HepG2 (cell line): ENCODE results near the gene PSPH. TPM values are rescaled to one million over a fixed set of nuclear protein-coding genes. Genes with fewer than 3 reads are reported as not detected.

Experiments used
- AKAP8 ChIP-seq: sonication (generic); formaldehyde crosslinking; IDR thresholded peaks from 2 replicates; pipeline ENCODE4 v1.5.1; 2020; ENCODE audit warnings: mild to moderate bottlenecking, missing genetic modification reagents
- GZF1 ChIP-seq: sonication (generic); formaldehyde crosslinking; IDR thresholded peaks from 2 replicates; pipeline ENCODE4 v1.5.1; 2020; ENCODE audit warnings: mild to moderate bottlenecking, missing genetic modification reagents
- HMGXB4 ChIP-seq, 2 experiments: sonication (generic) in 1 of 2; formaldehyde crosslinking in 1 of 2; IDR thresholded peaks; 2 replicates each; pipeline versions ENCODE4 v1.4.0 to v1.6.1; 2018 to 2020; ENCODE audit warnings: missing genetic modification reagents in 2 of 2, borderline replicate concordance in 1 of 2, low read depth in 1 of 2, mild to moderate bottlenecking in 1 of 2, missing biosample characterization in 1 of 2
- LRRFIP1 ChIP-seq: sonication (generic); formaldehyde crosslinking; conservative IDR thresholded peaks from 2 replicates; pipeline ENCODE4 v1.4.0; 2020; ENCODE audit warnings: missing genetic modification reagents
- NFYC ChIP-seq: IDR thresholded peaks from 2 replicates; pipeline ENCODE4 v1.6.1; 2016; ENCODE audit warnings: missing genetic modification reagents, missing compliant biosample characterization
- PRDM15 ChIP-seq: sonication (generic); formaldehyde crosslinking; IDR thresholded peaks from 2 replicates; pipeline ENCODE4 v1.4.0; 2020; ENCODE audit warnings: missing genetic modification reagents
- SALL1 ChIP-seq: sonication (generic); formaldehyde crosslinking; IDR thresholded peaks from 2 replicates; pipeline ENCODE4 v1.8.0; 2022; ENCODE audit warnings: mild to moderate bottlenecking, missing genetic modification reagents
- USF2 ChIP-seq, 2 experiments: sonication (generic) in 1 of 2; formaldehyde crosslinking in 1 of 2; IDR thresholded peaks; 2 replicates each; pipeline versions ENCODE4 v1.5.1 to v1.6.1; 2011 to 2020; ENCODE audit warnings: borderline replicate concordance in 1 of 2, low read depth in 1 of 2, low read length in 1 of 2, mild to moderate bottlenecking in 1 of 2, missing genetic modification reagents in 1 of 2, moderate library complexity in 1 of 2
- ZNF329 ChIP-seq: sonication (generic); formaldehyde crosslinking; IDR thresholded peaks from 2 replicates; pipeline ENCODE4 v1.9.0; 2021; ENCODE audit warnings: low read depth, mild to moderate bottlenecking, missing genetic modification reagents
- ZNF383 ChIP-seq: sonication (generic); formaldehyde crosslinking; IDR thresholded peaks from 2 replicates; pipeline ENCODE4 v1.4.0; 2020; ENCODE audit warnings: missing genetic modification reagents, mild to moderate bottlenecking, borderline replicate concordance
- ZNF704 ChIP-seq: sonication (generic); formaldehyde crosslinking; IDR thresholded peaks from 2 replicates; pipeline ENCODE4 v1.8.1; 2023; ENCODE audit warnings: mild to moderate bottlenecking, inconsistent platforms, moderate library complexity, missing genetic modification reagents, borderline replicate concordance
- ZSCAN5A ChIP-seq: sonication (generic); formaldehyde crosslinking; IDR thresholded peaks from 2 replicates; pipeline ENCODE4 v1.8.0; 2022; ENCODE audit warnings: mild to moderate bottlenecking, missing genetic modification reagents, borderline replicate concordance
- polyA plus RNA-seq, 8 experiments: library from polyadenylated mRNA; depleted of rRNA in 3 of 8; stranded (reverse) in 7 of 8; unstranded in 1 of 8; fragments of >200 nt; fragmentation: Illumina TruSeq in 4 of 8; extraction: Trizol in 4 of 8; gene quantifications; 2 replicates each; pipeline versions ENCODE4 v1.2.1 to v1.2.3, GENCODE V29; 2011 to 2016; ENCODE audit warnings: low read depth in 4 of 8, missing spikeins in 1 of 8, mixed read lengths in 1 of 8; ENCODE audit not compliant: insufficient read depth in 1 of 8
- total RNA-seq, 5 experiments: library from RNA; depleted of rRNA; stranded (reverse); fragments of >200 nt; fragmentation: Illumina TruSeq; extraction: Trizol; gene quantifications; 2 replicates each; pipeline ENCODE4 v1.2.3, GENCODE V29; 2016; ENCODE audit warnings: low read depth in 1 of 5

Gene PSPH
- total and polyA plus RNA-seq, 2 of the 13 experiments (the other 11 are each of a cell fraction or from before 2014, with no cell fraction given) = 85.5 to 124 TPM

GRCh38 chr7:56051339-56052191 is at the start of gene PSPH, which contains the start of gene CCT6A (continued):
- no peak for TF ChIP-seq LRRFIP1 (CRISPR knock-in tag)
- no peak for TF ChIP-seq ZNF704 (CRISPR knock-in tag)
- TF ChIP-seq HMGXB4 (CRISPR knock-in tag; IDR thresholded peaks at IDR 0.05; ENCODE audit: borderline replicate concordance in 1 of 2, low read depth in 1 of 2) = peak; percentile 26 to 69; a peak in 3 of 4 replicates
- TF ChIP-seq ZNF329 (CRISPR knock-in tag) = 0 out of 2 replicates have a peak, but pooled peaks have one; percentile 25
- peak; percentile 92 for TF ChIP-seq SALL1 (CRISPR knock-in tag)
- TF ChIP-seq GZF1 (CRISPR knock-in tag) = no peak
- peak; percentile 87 for TF ChIP-seq PRDM15 (CRISPR knock-in tag)
- peak; percentile 98 for TF ChIP-seq NFYC (CRISPR knock-in tag)
- no peak for TF ChIP-seq ZNF383 (CRISPR knock-in tag)
- TF ChIP-seq ZSCAN5A (CRISPR knock-in tag) = no peak; the same call in 1 of the 2 replicates
- peak; percentile 50; the same call in 1 of the 2 replicates for TF ChIP-seq AKAP8 (CRISPR knock-in tag)
- TF ChIP-seq USF2 (IDR thresholded peaks at IDR 0.05; ENCODE audit: low read depth, low read length) = no peak
- no peak; the same call in 1 of the 2 replicates for TF ChIP-seq USF2 (CRISPR knock-in tag; IDR thresholded peaks at IDR 0.05; ENCODE audit: borderline replicate concordance)
